Progenitor cell of endocrine pancreas (in vitro differentiated cells): Measurements from ENCODE around the gene ARHGAP40. TPM values are rescaled to one million over a fixed set of nuclear protein-coding genes. Genes with fewer than 3 reads are reported as not detected.

Source experiments
- DNase-seq: peaks from one replicate; pipeline ENCODE4 v3.0.0; 2021; ENCODE audit warnings: low spot score; ENCODE audit not compliant: unreplicated experiment
- H3K27ac Mint-ChIP-seq: 2 replicates; pipeline ENCODE4 v1.8.0; 2021; ENCODE audit warnings: mild to moderate bottlenecking, moderate library complexity, mixed read lengths
- H3K27me3 Mint-ChIP-seq: 2 replicates; pipeline ENCODE4 v1.8.0; 2021; ENCODE audit warnings: mixed read lengths
- H3K36me3 Mint-ChIP-seq: 2 replicates; pipeline ENCODE4 v1.8.0; 2022; ENCODE audit warnings: mixed read lengths; ENCODE audit not compliant: insufficient read depth
- H3K4me1 Mint-ChIP-seq: 2 replicates; pipeline ENCODE4 v1.8.0; 2021; ENCODE audit warnings: low read depth, mixed read lengths
- H3K4me3 Mint-ChIP-seq: 2 replicates; pipeline ENCODE4 v1.8.0; 2021; ENCODE audit warnings: low read depth, mild to moderate bottlenecking, moderate library complexity, mixed read lengths
- H3K9me3 Mint-ChIP-seq: 2 replicates; pipeline ENCODE4 v1.8.0; 2021; ENCODE audit warnings: low read depth, mixed read lengths
- total RNA-seq: library from RNA; stranded (reverse); gene quantifications from 2 replicates; pipeline ENCODE4 v1.2.1, GENCODE V29; 2021
- TF ChIP-seq, protein P1 (sequence below): fragments of 200-600 bp; sonication (generic); IDR thresholded peaks from one replicate; pipeline ENCODE4 v1.5.0; 2021; ENCODE audit warnings: antibody characterized with exemption, mild to moderate bottlenecking; ENCODE audit not compliant: unreplicated experiment

The ARHGAP40 gene
- total RNA-seq, 1 donor from 2014 or later, result not detected

DNA sequence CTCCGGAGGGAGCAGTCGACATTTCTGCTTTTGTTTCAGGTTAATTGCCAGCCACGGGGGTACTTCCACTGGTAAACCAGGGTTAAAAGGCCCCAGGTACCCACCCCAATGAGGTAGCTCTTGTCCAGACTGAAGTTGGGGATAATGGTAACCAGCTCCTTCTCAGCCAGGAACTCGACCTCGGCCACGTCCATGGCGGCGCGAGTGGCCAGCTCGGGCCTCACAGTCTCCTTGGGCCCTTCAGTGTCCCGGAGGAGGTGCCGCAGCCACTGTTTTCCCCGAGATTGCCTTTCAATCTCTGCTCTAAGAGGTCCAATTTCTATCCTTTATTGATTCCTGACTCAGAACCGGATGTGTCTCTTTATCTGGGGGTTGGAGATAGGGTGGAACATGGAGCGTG lies 13.7 kb downstream of the ARHGAP40 start:
- Mint-ChIP-seq H3K4me1 (no peaks in the 10 kb centered on the region), H3K27me3 (peaks cover 22% of the 10 kb centered on the region), H3K36me3 (no peaks in the 10 kb centered on the region), H3K9me3 (no peaks in the 10 kb centered on the region), H3K27ac (no peak overlapping the region), H3K4me3 (no peak overlapping the region)
- no peak for DNase-seq
- TF ChIP-seq, protein P1, sequence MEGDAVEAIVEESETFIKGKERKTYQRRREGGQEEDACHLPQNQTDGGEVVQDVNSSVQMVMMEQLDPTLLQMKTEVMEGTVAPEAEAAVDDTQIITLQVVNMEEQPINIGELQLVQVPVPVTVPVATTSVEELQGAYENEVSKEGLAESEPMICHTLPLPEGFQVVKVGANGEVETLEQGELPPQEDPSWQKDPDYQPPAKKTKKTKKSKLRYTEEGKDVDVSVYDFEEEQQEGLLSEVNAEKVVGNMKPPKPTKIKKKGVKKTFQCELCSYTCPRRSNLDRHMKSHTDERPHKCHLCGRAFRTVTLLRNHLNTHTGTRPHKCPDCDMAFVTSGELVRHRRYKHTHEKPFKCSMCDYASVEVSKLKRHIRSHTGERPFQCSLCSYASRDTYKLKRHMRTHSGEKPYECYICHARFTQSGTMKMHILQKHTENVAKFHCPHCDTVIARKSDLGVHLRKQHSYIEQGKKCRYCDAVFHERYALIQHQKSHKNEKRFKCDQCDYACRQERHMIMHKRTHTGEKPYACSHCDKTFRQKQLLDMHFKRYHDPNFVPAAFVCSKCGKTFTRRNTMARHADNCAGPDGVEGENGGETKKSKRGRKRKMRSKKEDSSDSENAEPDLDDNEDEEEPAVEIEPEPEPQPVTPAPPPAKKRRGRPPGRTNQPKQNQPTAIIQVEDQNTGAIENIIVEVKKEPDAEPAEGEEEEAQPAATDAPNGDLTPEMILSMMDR, result no peak

DNA sequence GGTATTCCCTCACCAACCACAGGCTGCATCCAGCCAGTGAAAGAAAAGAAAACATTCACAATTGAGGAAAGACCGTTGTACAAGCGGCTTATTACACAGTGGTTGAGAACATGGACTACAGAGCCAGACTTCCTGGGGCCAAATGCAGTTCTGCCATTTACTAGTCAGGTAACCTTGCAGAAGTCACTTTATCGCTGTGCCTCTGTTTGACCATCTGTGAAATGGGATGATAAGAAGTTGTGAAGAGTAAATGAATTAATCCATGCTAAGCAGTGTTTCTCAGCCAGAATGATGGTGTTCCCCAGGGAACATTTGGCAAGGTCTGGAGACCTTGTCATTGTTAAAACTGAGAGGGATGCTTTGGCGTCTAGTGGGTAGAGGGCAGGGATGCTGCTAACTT lies 14.8 kb downstream of the ARHGAP40 start:
- Mint-ChIP-seq H3K9me3 (no peaks in the 10 kb centered on the region), H3K4me3 (no peak overlapping the region), H3K4me1 (no peaks in the 10 kb centered on the region), H3K27ac (no peak overlapping the region), H3K27me3 (peaks cover 24% of the 10 kb centered on the region), H3K36me3 (no peaks in the 10 kb centered on the region)
- no peak for DNase-seq
- TF ChIP-seq, protein P1, result no peak

DNA sequence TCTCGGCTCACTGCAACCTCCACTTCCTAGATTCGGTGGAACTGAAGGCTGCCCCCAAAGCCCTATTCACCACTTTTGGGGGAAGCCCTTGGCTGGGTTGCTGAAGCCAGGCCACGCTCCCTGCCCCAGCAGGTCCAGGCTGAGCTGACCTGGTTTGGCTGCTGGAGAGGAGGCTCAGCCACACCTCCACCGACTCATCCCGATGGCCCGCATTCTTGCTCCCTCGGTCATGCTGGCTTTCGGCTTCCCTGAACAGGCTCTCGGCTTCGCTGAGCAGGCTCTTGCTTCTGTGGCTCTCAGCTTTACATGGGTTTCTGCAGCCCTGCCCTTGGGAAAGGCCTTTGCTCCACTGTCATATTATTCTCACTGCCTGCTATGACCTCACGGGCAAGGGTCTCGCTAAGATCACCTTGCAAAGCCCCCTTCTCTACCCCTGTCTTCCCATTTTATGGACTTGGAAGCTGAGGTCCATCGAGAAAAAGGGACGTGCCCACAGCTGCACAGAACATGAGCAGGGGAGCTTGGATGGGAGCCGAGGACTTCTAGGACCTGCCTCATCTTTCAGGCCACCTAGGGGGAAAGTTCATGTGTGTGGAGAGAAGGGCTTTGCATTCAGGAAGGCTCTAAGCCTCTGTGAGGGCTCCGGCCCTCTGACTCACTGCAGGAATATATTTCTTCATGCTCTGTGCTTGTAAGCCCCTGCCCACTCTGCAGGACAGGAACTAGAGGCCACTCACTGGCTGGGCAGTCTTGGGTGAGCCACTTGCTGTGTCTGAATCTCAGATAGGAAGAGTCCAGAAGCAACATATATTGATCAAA lies 15.6 kb downstream of the ARHGAP40 start:
- Mint-ChIP-seq H3K36me3 (no peaks in the 10 kb centered on the region), H3K27ac (no peak overlapping the region), H3K4me3 (no peak overlapping the region), H3K9me3 (no peaks in the 10 kb centered on the region), H3K27me3 (peaks cover 24% of the 10 kb centered on the region), H3K4me1 (no peaks in the 10 kb centered on the region)
- DNase-seq, result no peak
- TF ChIP-seq, protein P1, result no peak

DNA sequence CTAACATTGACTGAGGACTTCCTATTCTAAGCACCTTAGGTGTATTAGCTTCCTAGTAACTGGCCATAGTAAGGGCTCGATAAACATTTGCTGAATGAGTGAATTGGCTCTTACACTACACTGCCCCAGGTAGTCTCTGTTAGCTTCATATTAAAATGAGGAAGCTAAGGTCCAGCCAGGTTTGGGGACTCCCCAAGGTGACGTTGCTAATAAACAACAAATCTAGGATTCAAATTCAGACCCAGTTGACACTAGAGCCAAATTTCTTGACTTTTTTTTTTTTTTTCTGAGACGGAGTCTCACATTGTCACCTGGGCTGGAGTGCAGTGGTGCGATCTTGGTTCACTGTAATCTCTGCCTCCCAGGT lies 16.2 kb downstream of the ARHGAP40 start:
- TF ChIP-seq, protein P1, result no peak
- Mint-ChIP-seq H3K9me3 (no peaks in the 10 kb centered on the region), H3K27ac (no peak overlapping the region), H3K4me3 (no peak overlapping the region), H3K27me3 (peaks cover 18% of the 10 kb centered on the region), H3K4me1 (no peaks in the 10 kb centered on the region), H3K36me3 (no peaks in the 10 kb centered on the region)
- DNase-seq, result no peak

DNA sequence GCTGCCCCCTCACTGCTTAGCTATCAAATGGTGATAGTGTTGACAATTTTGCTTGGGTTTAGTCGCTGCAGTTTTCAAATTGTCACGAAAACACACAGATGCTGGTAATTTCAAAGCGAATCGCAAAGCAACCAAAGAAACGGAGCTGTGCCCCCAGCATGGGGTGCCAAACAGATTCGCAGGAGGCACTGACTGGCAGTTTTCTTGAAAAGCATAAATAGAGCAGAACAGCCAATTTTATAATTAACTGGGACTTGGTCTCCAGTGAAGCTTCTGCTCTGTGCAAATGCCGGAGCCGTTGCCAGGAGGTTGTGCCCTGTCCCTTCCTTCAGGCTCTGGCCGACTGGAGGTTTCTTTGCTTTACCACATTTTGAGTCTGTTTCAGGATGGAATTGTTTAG lies 18.8 kb downstream of the ARHGAP40 start:
- TF ChIP-seq, protein P1, result no peak
- peaks cover 13% of the 10 kb centered on the region for H3K27me3 Mint-ChIP-seq
- no peaks in the 10 kb centered on the region for H3K4me1 Mint-ChIP-seq
- H3K27ac Mint-ChIP-seq, result no peak overlapping the region
- H3K36me3 Mint-ChIP-seq, result no peaks in the 10 kb centered on the region
- no peak for DNase-seq
- no peaks in the 10 kb centered on the region for H3K9me3 Mint-ChIP-seq
- no peak overlapping the region for H3K4me3 Mint-ChIP-seq
